GM12878 (cell line): ENCODE results near the gene SP3. TPM values are rescaled to one million over a fixed set of nuclear protein-coding genes. Genes with fewer than 3 reads are reported as not detected.

Experiments used
- ATAC-seq: fragments of 200-7000 bp; cut with Tn5 transposase; 3 replicates; pipeline ENCODE4 v1.9.1; 2020; ENCODE audit warnings: mild to moderate bottlenecking, moderate library complexity
- BruUV-seq: library from RNA; stranded (reverse); fragments of 400-500 nt; replicated peaks from 2 replicates; lab custom pipeline; 2021; lab: Mats Ljungman, UMichigan
- CTCF ChIA-PET: fragments of 300-600 bp; sonication (Branson Sonifier 250); formaldehyde crosslinking; extraction: SDS; loops from one replicate; lab custom pipeline; 2021; ENCODE audit warnings: inconsistent platforms; lab: Yijun Ruan, JAX
- POLR2A ChIA-PET: fragments of 350-600 bp; formaldehyde crosslinking; extraction: SDS; loops from one replicate; lab custom pipeline; 2021; ENCODE audit warnings: inconsistent platforms; lab: Charles Lee
- RAD21 ChIA-PET: fragments of 300-600 bp; sonication (Branson Sonifier 250); formaldehyde crosslinking; loops from one replicate; lab custom pipeline; 2023; ENCODE audit warnings: antibody characterized with exemption; ENCODE audit not compliant: unreplicated experiment; lab: Charles Lee
- SMC1A ChIA-PET: fragments of 300-600 bp; sonication (Branson Sonifier 250); formaldehyde crosslinking; loops from one replicate; lab custom pipeline; 2023; ENCODE audit not compliant: unreplicated experiment, uncharacterized antibody; lab: Charles Lee
- DNase-seq: peaks from one replicate; pipeline ENCODE4 v3.0.0-alpha.2; 2011; ENCODE audit warnings: low read depth, low spot score
- FAIRE-seq: peaks from 3 replicates; lab custom pipeline; 2011; peaks lifted over from hg19 to GRCh38; lab: Jason Lieb, UNC
- H2AFZ ChIP-seq: 2 replicates; pipeline ENCODE4 v1.6.0; 2011; ENCODE audit warnings: low read depth, low read length, control low read depth; ENCODE audit not compliant: control insufficient read depth
- H3K27ac ChIP-seq: 2 replicates; pipeline ENCODE4 v1.5.1; 2011; ENCODE audit warnings: control low read depth; ENCODE audit not compliant: control insufficient read depth, insufficient read depth
- H3K27me3 ChIP-seq, 2 experiments: replicated peaks in 1 of 2; 2 replicates each; pipeline versions ENCODE4 v1.6.0 to v1.6.1; 2011; ENCODE audit warnings: low read length in 1 of 2; ENCODE audit not compliant: control insufficient read depth in 2 of 2, insufficient read depth in 2 of 2
- H3K36me3 ChIP-seq, 2 experiments: 2 replicates each; pipeline ENCODE4 v1.5.1; 2011; ENCODE audit warnings: low read length in 1 of 2; ENCODE audit not compliant: control insufficient read depth in 2 of 2, insufficient read depth in 2 of 2
- H3K4me1 ChIP-seq: 2 replicates; pipeline ENCODE4 v1.6.1; 2011; ENCODE audit warnings: mild to moderate bottlenecking, low read length, moderate library complexity, mixed read lengths; ENCODE audit not compliant: control insufficient read depth, insufficient read depth
- H3K4me2 ChIP-seq: 2 replicates; pipeline ENCODE4 v1.6.0; 2011; ENCODE audit warnings: control low read depth; ENCODE audit not compliant: control insufficient read depth, insufficient read depth
- H3K4me3 ChIP-seq: fragments of 200-600 bp; sonication (generic); 2 replicates; pipeline ENCODE4 v1.5.1; 2016
- H3K79me2 ChIP-seq: 2 replicates; pipeline ENCODE4 v1.6.0; 2011; ENCODE audit warnings: low read length; ENCODE audit not compliant: control insufficient read depth, insufficient read depth
- H3K9ac ChIP-seq: 2 replicates; pipeline ENCODE4 v1.8.0; 2011; ENCODE audit warnings: low read length, control low read depth, mixed read lengths; ENCODE audit not compliant: control insufficient read depth, insufficient read depth
- H3K9me3 ChIP-seq: replicated peaks from 3 replicates; pipeline ENCODE4 v1.5.1; 2011; ENCODE audit warnings: mild to moderate bottlenecking, low read length; ENCODE audit not compliant: control insufficient read depth, insufficient read depth
- H4K20me1 ChIP-seq: 2 replicates; pipeline ENCODE4 v1.6.0; 2011; ENCODE audit not compliant: control insufficient read depth, insufficient read depth
- BRCA1 ChIP-seq: IDR thresholded peaks from 2 replicates; pipeline ENCODE4 v1.6.1; 2011; ENCODE audit warnings: low read depth, low read length, improper control_type of control experiment
- EED ChIP-seq: sonication (generic); IDR thresholded peaks from 2 replicates; pipeline ENCODE4 v1.6.1; 2016; ENCODE audit warnings: antibody characterized with exemption, low read depth
- EGR1 ChIP-seq, 2 experiments: IDR thresholded peaks; 1 replicate in 1 of 2; 2 replicates in 1 of 2; pipeline ENCODE4 v1.6.1; 2011 to 2012; ENCODE audit warnings: low read depth in 2 of 2, low read length in 2 of 2, borderline replicate concordance in 1 of 2, mild to moderate bottlenecking in 1 of 2, moderate library complexity in 1 of 2
- FOXK2 ChIP-seq: fragments of 450-650 bp; IDR thresholded peaks from 2 replicates; pipeline ENCODE4 v1.6.1; 2017; ENCODE audit warnings: mild to moderate bottlenecking, moderate library complexity
- HCFC1 ChIP-seq: fragments of 150-350 bp; IDR thresholded peaks from 2 replicates; pipeline ENCODE4 v1.6.1; 2014; ENCODE audit warnings: low read length
- HDGF ChIP-seq: fragments of 450-650 bp; IDR thresholded peaks from 2 replicates; pipeline ENCODE4 v1.6.1; 2016; ENCODE audit warnings: antibody characterized with exemption
- MAX ChIP-seq: IDR thresholded peaks from 2 replicates; pipeline ENCODE4 v1.6.1; 2012; ENCODE audit warnings: low read depth, low read length, improper control_type of control experiment
- MTA3 ChIP-seq: IDR thresholded peaks from 2 replicates; pipeline ENCODE4 v1.6.1; 2012; ENCODE audit warnings: low read length, inconsistent platforms, borderline replicate concordance
- NR2C2 ChIP-seq: IDR thresholded peaks from 2 replicates; pipeline ENCODE4 v1.6.1; 2011; ENCODE audit warnings: borderline replicate concordance, low read depth; ENCODE audit not compliant: control insufficient read depth, insufficient read length
- PAX5 ChIP-seq: IDR thresholded peaks from 2 replicates; pipeline ENCODE4 v1.6.1; 2011; ENCODE audit warnings: low read depth, low read length, borderline replicate concordance
- PBX3 ChIP-seq: IDR thresholded peaks from 2 replicates; pipeline ENCODE4 v1.6.1; 2011; ENCODE audit warnings: mild to moderate bottlenecking, low read depth, low read length, moderate library complexity; ENCODE audit not compliant: insufficient replicate concordance
- PKNOX1 ChIP-seq: fragments of 450-650 bp; IDR thresholded peaks from 2 replicates; pipeline ENCODE4 v1.6.1; 2016; ENCODE audit warnings: mild to moderate bottlenecking
- POLR2AphosphoS5 ChIP-seq: IDR thresholded peaks from 2 replicates; pipeline ENCODE4 v1.6.1; 2011; ENCODE audit warnings: mild to moderate bottlenecking, low read length, inconsistent platforms
- RAD21 ChIP-seq: IDR thresholded peaks from 2 replicates; pipeline ENCODE4 v1.6.1; 2011; ENCODE audit warnings: mild to moderate bottlenecking, low read depth, low read length, moderate library complexity; ENCODE audit not compliant: insufficient read depth
- RELB ChIP-seq: fragments of 450-650 bp; IDR thresholded peaks from 2 replicates; pipeline ENCODE4 v1.6.1; 2017; ENCODE audit warnings: low read depth, mild to moderate bottlenecking, moderate library complexity
- WGBS: methylation state at CpG from one replicate; pipeline ENCODE4 v1.1.6; 2016; ENCODE audit warnings: low lambda C conversion rate; ENCODE audit not compliant: insufficient replicate concordance, insufficient coverage; ENCODE audit errors: missing lambda C conversion rate; 5-methylcytosine and 5-hydroxymethylcytosine counted together
- in situ Hi-C: fragments of 300-500 bp; cut with MboI; formaldehyde crosslinking; loops from 9 replicates; pipeline ENCODE4 v1.14.3; 2018; ENCODE audit warnings: mixed read lengths
- intact Hi-C: fragments of 100-400 bp; cut with micrococcal nuclease; formaldehyde crosslinking; loops from one replicate; pipeline ENCODE4 v1.14.2; 2022; ENCODE audit not compliant: unreplicated experiment
- polyA plus RNA-seq, 11 experiments: library from polyadenylated mRNA; depleted of rRNA in 4 of 11; unstranded in 6 of 11; stranded (reverse) in 5 of 11; fragments of >200 nt; fragmentation: Nextera tagmentation in 4 of 11; fragmentation: Illumina TruSeq in 1 of 11; extraction: Ambion mirVana in 4 of 11; extraction: Trizol in 1 of 11; gene quantifications; 1 replicate in 1 of 11; 2 replicates in 10 of 11; pipeline versions ENCODE4 v1.2.1 to v1.2.3, GENCODE V29; 2011 to 2016; ENCODE audit warnings: inconsistent platforms in 2 of 11, missing spikeins in 2 of 11, low read depth in 1 of 11
- total RNA-seq, 4 experiments: library from RNA; depleted of rRNA in 3 of 4; stranded (reverse); fragments of >200 nt in 3 of 4; fragmentation: Illumina TruSeq in 1 of 4; extraction: Trizol in 1 of 4; gene quantifications; 2 replicates each; pipeline versions ENCODE4 v1.2.1 to v1.2.3, GENCODE V29; 2013 to 2021

Gene SP3
- total and polyA plus RNA-seq, 10 of the 15 experiments (the other 5 are each of a cell fraction or from before 2014, with no cell fraction given): 9.9 to 87.6 (median 52.4) TPM

- no peak for TF ChIP-seq RELB
Observed at GRCh38 chr2:173981520-173981919, 16.3 kb upstream of the SP3 start (continued).

GRCh38 chr2:173979751-173980351, 14.7 kb upstream of the SP3 start:
- ChIA-PET SMC1A (interaction anchor here (0.6 kb wide), 1 partner anchor 8 kb away, joined by 3 read pairs; no protein-coding TSS in a partner anchor), POLR2A (no interaction called here), RAD21 (no interaction called here), CTCF (interaction anchor here (0.6 to 1.2 kb wide), 3 partner anchors 9 to 182 kb away, joined by 3 to 4 read pairs (median 4); no protein-coding TSS in a partner anchor)
- 81% methylated on average over 3 of the region's 3 CpGs for WGBS
- no peaks in the 10 kb centered on the region for H3K36me3 ChIP-seq
- TF ChIP-seq PKNOX1 (no peak), BRCA1 (no peak), PBX3 (no peak), HDGF (no peak), RELB (no peak), MTA3 (no peak), HCFC1 (no peak), POLR2AphosphoS5 (no peak), FOXK2 (no peak), EED (no peak), EGR1 (IDR thresholded peaks at IDR 0.05; ENCODE audit: borderline replicate concordance in 1 of 2, low read depth in 2 of 2, low read length in 2 of 2) (no peak), MAX (no peak), PAX5 (no peak), RAD21 (no peak), NR2C2 (no peak)
- H2AFZ ChIP-seq: no peak overlapping the region
- BruUV-seq: no TSS peak
- ATAC-seq (no peak), DNase-seq (no peak), FAIRE-seq (no peak)
- no peaks in the 10 kb centered on the region for H3K27me3 ChIP-seq
- intact Hi-C loops: no loop called here
- H3K79me2 ChIP-seq: no peaks in the 10 kb centered on the region
- in situ Hi-C loops: no loop called here
- no peak overlapping the region for H3K27ac ChIP-seq
- no peaks in the 10 kb centered on the region for H3K9me3 ChIP-seq
- H3K9ac ChIP-seq: no peak overlapping the region
- no peaks in the 10 kb centered on the region for H3K4me1 ChIP-seq
- H4K20me1 ChIP-seq: no peaks in the 10 kb centered on the region
- H3K4me3 ChIP-seq: no peak overlapping the region
- no peak overlapping the region for H3K4me2 ChIP-seq
